ENCODE results near the gene TMEM87B.

- TF ChIP-seq POLR2A (IDR thresholded peaks at IDR 0.05) (no peak), CTCF (IDR thresholded peaks at IDR 0.05 in 8 of 11, conservative IDR thresholded peaks at IDR 0.05 in 3 of 11) (no peak)
Measured at GRCh38 chr2:112140205-112140802, 85.2 kb downstream of the TMEM87B start.
